Activated CD8-positive, alpha-beta T cell treated with anti-CD3 and anti-CD28 coated beads for 36 hours (primary cell): ENCODE measurements around the gene RNF144A. TPM values are rescaled to one million over a fixed set of nuclear protein-coding genes. Genes with fewer than 3 reads are reported as not detected.

ENCODE experiments used
- ATAC-seq: fragments of 200-7000 bp; cut with Tn5 transposase; one replicate; pipeline ENCODE4 v1.10.0; 2021; ENCODE audit warnings: mild to moderate bottlenecking, moderate library complexity
- CTCF ChIA-PET: fragments of 350-600 bp; sonication (Branson Sonifier 250); formaldehyde crosslinking; loops from one replicate; lab custom pipeline; 2021; ENCODE audit warnings: antibody characterized with exemption; lab: Charles Lee
- POLR2A ChIA-PET: fragments of 350-600 bp; sonication (Branson Sonifier 250); formaldehyde crosslinking; loops from one replicate; lab custom pipeline; 2021; ENCODE audit warnings: antibody characterized with exemption; lab: Charles Lee
- DNase-seq: peaks from one replicate; pipeline ENCODE4 v3.0.0-alpha.2; 2020
- H3K27ac Mint-ChIP-seq: one replicate; pipeline ENCODE4 v1.8.0; 2021; ENCODE audit warnings: mild to moderate bottlenecking, mixed read lengths
- H3K27me3 Mint-ChIP-seq: one replicate; pipeline ENCODE4 v1.8.0; 2021; ENCODE audit warnings: mixed read lengths
- H3K36me3 Mint-ChIP-seq: one replicate; pipeline ENCODE4 v1.8.0; 2021; ENCODE audit warnings: low read depth, mixed read lengths
- H3K4me1 Mint-ChIP-seq: one replicate; pipeline ENCODE4 v1.8.0; 2021; ENCODE audit warnings: low read depth, mixed read lengths
- H3K4me3 Mint-ChIP-seq: one replicate; pipeline ENCODE4 v1.8.0; 2021; ENCODE audit warnings: mild to moderate bottlenecking, moderate library complexity, mixed read lengths
- H3K9me3 Mint-ChIP-seq: one replicate; pipeline ENCODE4 v1.8.0; 2021; ENCODE audit warnings: mixed read lengths
- intact Hi-C: fragments of 100-400 bp; cut with micrococcal nuclease; formaldehyde crosslinking; loops from one replicate; pipeline ENCODE4 v1.10.0; 2022
- total RNA-seq, 2 experiments: library from RNA; stranded (reverse); gene quantifications; one replicate each; pipeline ENCODE4 v1.2.3, GENCODE V29; 2021
- TF ChIP-seq, protein P1 (sequence below): fragments of 200-600 bp; IDR thresholded peaks from one replicate; pipeline ENCODE4 v1.8.0; 2022; ENCODE audit warnings: antibody characterized with exemption, mild to moderate bottlenecking

RNF144A gene
- total RNA-seq, 2 experiments from 2014 or later = 32.6 to 36.5 TPM

GRCh38 chr2:6977113-6977741, 60.0 kb downstream of the RNF144A start:
- ChIA-PET POLR2A (no interaction called here), CTCF (no interaction called here)
- no peak for DNase-seq
- no peaks in the 10 kb centered on the region for H3K9me3 Mint-ChIP-seq
- H3K4me3 Mint-ChIP-seq = no peak overlapping the region
- TF ChIP-seq, protein P1, sequence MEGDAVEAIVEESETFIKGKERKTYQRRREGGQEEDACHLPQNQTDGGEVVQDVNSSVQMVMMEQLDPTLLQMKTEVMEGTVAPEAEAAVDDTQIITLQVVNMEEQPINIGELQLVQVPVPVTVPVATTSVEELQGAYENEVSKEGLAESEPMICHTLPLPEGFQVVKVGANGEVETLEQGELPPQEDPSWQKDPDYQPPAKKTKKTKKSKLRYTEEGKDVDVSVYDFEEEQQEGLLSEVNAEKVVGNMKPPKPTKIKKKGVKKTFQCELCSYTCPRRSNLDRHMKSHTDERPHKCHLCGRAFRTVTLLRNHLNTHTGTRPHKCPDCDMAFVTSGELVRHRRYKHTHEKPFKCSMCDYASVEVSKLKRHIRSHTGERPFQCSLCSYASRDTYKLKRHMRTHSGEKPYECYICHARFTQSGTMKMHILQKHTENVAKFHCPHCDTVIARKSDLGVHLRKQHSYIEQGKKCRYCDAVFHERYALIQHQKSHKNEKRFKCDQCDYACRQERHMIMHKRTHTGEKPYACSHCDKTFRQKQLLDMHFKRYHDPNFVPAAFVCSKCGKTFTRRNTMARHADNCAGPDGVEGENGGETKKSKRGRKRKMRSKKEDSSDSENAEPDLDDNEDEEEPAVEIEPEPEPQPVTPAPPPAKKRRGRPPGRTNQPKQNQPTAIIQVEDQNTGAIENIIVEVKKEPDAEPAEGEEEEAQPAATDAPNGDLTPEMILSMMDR = no peak
- H3K4me1 Mint-ChIP-seq = peaks cover 17% of the 10 kb centered on the region
- intact Hi-C loops = no loop called here
- H3K27me3 Mint-ChIP-seq = no peaks in the 10 kb centered on the region
- ATAC-seq = no peak
- peaks cover 48% of the 10 kb centered on the region for H3K36me3 Mint-ChIP-seq
- no peak overlapping the region for H3K27ac Mint-ChIP-seq

GRCh38 chr2:6977786-6978185, 60.6 kb downstream of the RNF144A start:
- CTCF ChIA-PET = interaction anchor here (0.6 kb wide), 1 partner anchor 14 kb away, joined by 3 read pairs; no protein-coding TSS in a partner anchor
- peaks cover 46% of the 10 kb centered on the region for H3K36me3 Mint-ChIP-seq
- intact Hi-C loops = no loop called here

GRCh38 chr2:6978991-6979390, 61.8 kb downstream of the RNF144A start:
- Mint-ChIP-seq H3K27ac (no peak overlapping the region), H3K27me3 (no peaks in the 10 kb centered on the region), H3K9me3 (no peaks in the 10 kb centered on the region), H3K4me1 (peaks cover 19% of the 10 kb centered on the region), H3K36me3 (peaks cover 46% of the 10 kb centered on the region), H3K4me3 (no peak overlapping the region)
- ChIA-PET POLR2A (no interaction called here), CTCF (no interaction called here)
- DNase-seq = no peak
- ATAC-seq = no peak
- intact Hi-C loops = no loop called here
- TF ChIP-seq, protein P1 = no peak

More at GRCh38 chr2:6977786-6978185, 60.6 kb downstream of the RNF144A start:
- no peak overlapping the region for H3K4me3 Mint-ChIP-seq
- peaks cover 17% of the 10 kb centered on the region for H3K4me1 Mint-ChIP-seq
- ATAC-seq (no peak), DNase-seq (no peak)
- no peaks in the 10 kb centered on the region for H3K27me3 Mint-ChIP-seq
- TF ChIP-seq, protein P1 = no peak
- no peaks in the 10 kb centered on the region for H3K9me3 Mint-ChIP-seq
- POLR2A ChIA-PET = no interaction called here
- no peak overlapping the region for H3K27ac Mint-ChIP-seq

GRCh38 chr2:6982449-6982848, 65.2 kb downstream of the RNF144A start:
- H3K4me3 Mint-ChIP-seq = no peak overlapping the region
- H3K27ac Mint-ChIP-seq = no peak overlapping the region
- TF ChIP-seq, protein P1 = no peak
- ATAC-seq (no peak), DNase-seq (no peak)
- H3K9me3 Mint-ChIP-seq = no peaks in the 10 kb centered on the region
- H3K36me3 Mint-ChIP-seq = peaks cover 41% of the 10 kb centered on the region
- intact Hi-C loops = no loop called here
- POLR2A ChIA-PET = no interaction called here
- CTCF ChIA-PET = no interaction called here
- no peaks in the 10 kb centered on the region for H3K27me3 Mint-ChIP-seq
- H3K4me1 Mint-ChIP-seq = peaks cover 21% of the 10 kb centered on the region

DNA sequence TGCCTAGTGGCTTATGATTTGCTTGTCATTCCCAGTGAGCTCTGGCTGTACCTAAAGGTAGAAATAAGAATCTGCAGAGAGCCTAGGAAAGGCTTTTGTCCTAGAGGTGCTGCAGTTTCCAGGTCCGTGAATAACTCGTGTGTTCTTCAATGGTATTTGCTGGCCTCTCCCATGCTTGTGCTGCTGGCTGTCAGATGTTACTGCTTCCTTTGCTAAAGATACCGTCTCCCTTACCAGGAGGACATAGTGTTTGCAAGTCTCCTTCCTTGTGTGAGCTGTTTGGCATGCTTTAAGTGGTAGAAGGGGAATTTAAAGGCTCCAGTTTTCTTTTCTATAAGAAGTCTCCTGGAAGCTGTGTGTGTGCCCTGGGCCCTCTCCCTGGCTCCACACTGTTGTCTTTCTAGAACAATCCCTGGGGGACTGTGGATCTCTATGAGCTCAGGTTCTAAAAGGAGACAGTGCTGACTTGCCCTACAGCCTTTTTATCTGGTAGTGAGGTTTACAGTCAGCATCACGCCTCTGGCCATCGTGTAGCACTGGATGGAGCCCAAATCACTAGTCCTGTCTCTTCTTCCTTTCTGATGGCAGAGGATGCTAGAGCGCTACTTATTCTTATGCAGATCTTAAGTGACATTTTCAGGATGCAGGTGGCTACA, 65.8 kb downstream of the RNF144A start:
- no peaks in the 10 kb centered on the region for H3K9me3 Mint-ChIP-seq
- H3K4me1 Mint-ChIP-seq = peaks cover 18% of the 10 kb centered on the region
- H3K27me3 Mint-ChIP-seq = no peaks in the 10 kb centered on the region
- TF ChIP-seq, protein P1 = no peak
- ChIA-PET CTCF (interaction anchor here (0.8 to 1.4 kb wide), 2 partner anchors 17 to 61 kb away, joined by 4 read pairs; no protein-coding TSS in a partner anchor), POLR2A (no interaction called here)
- H3K4me3 Mint-ChIP-seq = no peak overlapping the region
- intact Hi-C loops = no loop called here
- no peak overlapping the region for H3K27ac Mint-ChIP-seq
- peaks cover 37% of the 10 kb centered on the region for H3K36me3 Mint-ChIP-seq
- ATAC-seq = no peak
- DNase-seq = no peak
